Measurements from ENCODE around the gene HAUS3. TPM values are rescaled to one million over a fixed set of nuclear protein-coding genes. Genes with fewer than 3 reads are reported as not detected.

The HAUS3 gene, protein sequence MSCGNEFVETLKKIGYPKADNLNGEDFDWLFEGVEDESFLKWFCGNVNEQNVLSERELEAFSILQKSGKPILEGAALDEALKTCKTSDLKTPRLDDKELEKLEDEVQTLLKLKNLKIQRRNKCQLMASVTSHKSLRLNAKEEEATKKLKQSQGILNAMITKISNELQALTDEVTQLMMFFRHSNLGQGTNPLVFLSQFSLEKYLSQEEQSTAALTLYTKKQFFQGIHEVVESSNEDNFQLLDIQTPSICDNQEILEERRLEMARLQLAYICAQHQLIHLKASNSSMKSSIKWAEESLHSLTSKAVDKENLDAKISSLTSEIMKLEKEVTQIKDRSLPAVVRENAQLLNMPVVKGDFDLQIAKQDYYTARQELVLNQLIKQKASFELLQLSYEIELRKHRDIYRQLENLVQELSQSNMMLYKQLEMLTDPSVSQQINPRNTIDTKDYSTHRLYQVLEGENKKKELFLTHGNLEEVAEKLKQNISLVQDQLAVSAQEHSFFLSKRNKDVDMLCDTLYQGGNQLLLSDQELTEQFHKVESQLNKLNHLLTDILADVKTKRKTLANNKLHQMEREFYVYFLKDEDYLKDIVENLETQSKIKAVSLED
- total RNA-seq (10 to 100 TPM; 12.8 to 21.0 TPM), polyA plus RNA-seq (10 to 100 TPM in 1 of 2 donors, 1 to 10 TPM in 1; 5.6 to 11.5 TPM)
- long read RNA-seq, donor 1, full-length matches to known transcripts, result 1 of 1 reads
- long read RNA-seq, donor 1, partial matches to known transcripts, result 0 of 1 reads
- long read RNA-seq, donor 1, other reads (novel, unspliced or antisense), result 0 of 1 reads
- long read RNA-seq, donor 2, result 0 reads
- long read RNA-seq, donor 3, partial matches to known transcripts, result 0 of 1 reads
- long read RNA-seq, donor 3, other reads (novel, unspliced or antisense), result 0 of 1 reads
- long read RNA-seq, donor 4, result 0 reads
- long read RNA-seq, donor 5, partial matches to known transcripts, result 16 of 17 reads
- long read RNA-seq, donor 5, other reads (novel, unspliced or antisense), result 0 of 17 reads

DNA sequence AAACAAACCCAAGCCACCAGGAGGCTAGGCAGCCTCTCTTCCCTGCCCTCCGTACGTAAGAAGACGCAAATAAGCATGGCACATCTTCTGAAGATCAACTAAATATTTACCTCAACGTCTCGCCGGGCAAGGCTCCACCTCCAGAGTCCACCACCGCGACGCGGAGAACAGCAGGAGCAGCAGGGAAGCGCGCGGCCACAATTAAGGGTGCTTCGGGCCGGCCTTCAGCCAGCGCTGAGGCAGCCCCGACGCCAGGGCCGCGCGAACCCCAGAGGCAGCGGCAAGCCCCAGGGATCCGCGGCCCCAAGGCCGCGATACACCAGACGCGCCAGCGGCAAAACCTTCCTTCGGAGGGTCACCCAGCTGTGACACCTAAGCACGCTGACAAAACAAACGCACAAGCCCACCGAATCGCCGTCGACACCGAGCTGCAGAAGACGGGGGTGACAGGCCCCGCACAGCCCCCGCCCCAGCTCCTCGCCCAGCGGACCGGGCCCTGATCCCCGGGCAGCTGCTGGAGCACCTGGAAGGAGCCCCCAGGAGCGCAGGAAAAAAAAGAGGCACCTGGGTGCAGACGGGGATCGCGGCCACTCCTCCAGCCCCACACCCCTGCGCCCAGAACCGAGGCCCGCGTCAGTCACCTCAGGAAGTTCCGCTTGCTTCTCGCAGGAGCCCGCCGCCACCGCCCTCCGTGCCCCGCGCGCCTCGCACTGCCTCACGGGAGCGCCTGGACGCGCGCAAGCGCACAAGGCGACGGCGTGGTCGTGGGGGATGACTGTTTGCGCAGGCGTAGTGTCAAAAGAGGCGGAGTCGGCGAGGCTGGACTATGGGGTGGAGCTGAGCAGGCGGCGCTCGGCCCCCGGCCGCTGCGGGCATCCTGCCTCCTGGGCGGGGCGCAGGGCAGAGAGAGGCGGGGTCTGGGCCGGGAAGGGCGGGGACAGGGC, at the start of gene HAUS3, which contains the start of gene POLN:
TSS of gene HAUS3 (minus strand) at position 712 of the 944 bp plus-strand sequence. CDS start 1,175 bp downstream, outside the sequence.
TSS of gene POLN (minus strand) at position 712 of the 944 bp plus-strand sequence. CDS start 12,890 bp downstream, outside the sequence.
- no peaks in the 10 kb centered on the region for H3K9me3 ChIP-seq (ENCODE audit: control insufficient read depth in 4 of 4, insufficient read depth in 3 of 4, low read length in 3 of 4)
- H3K27me3 ChIP-seq (ENCODE audit: control insufficient read depth in 3 of 3, insufficient read depth in 3 of 3, low read length in 2 of 3), result no peaks in the 10 kb centered on the region
- ATAC-seq (ENCODE audit: insufficient read depth, low FRiP score), result peak; percentile 99
- peaks cover 5 to 37% (median 11%) of the 10 kb centered on the region in 5 donors for H3K4me1 ChIP-seq (ENCODE audit: control insufficient read depth in 5 of 5, insufficient read depth in 5 of 5, low read length in 5 of 5)
- H3K27ac ChIP-seq (ENCODE audit: low read depth in 1 of 2, low read length in 1 of 2), result peak within 1 kb of the TSS; percentile 17 to 84
- H3K9ac ChIP-seq (ENCODE audit: insufficient read depth in 1 of 2, low read length in 2 of 2), result peak within 1 kb of the TSS; percentile 47 to 90
- TF ChIP-seq, protein P1, sequence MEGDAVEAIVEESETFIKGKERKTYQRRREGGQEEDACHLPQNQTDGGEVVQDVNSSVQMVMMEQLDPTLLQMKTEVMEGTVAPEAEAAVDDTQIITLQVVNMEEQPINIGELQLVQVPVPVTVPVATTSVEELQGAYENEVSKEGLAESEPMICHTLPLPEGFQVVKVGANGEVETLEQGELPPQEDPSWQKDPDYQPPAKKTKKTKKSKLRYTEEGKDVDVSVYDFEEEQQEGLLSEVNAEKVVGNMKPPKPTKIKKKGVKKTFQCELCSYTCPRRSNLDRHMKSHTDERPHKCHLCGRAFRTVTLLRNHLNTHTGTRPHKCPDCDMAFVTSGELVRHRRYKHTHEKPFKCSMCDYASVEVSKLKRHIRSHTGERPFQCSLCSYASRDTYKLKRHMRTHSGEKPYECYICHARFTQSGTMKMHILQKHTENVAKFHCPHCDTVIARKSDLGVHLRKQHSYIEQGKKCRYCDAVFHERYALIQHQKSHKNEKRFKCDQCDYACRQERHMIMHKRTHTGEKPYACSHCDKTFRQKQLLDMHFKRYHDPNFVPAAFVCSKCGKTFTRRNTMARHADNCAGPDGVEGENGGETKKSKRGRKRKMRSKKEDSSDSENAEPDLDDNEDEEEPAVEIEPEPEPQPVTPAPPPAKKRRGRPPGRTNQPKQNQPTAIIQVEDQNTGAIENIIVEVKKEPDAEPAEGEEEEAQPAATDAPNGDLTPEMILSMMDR (IDR thresholded peaks at IDR 0.05; ENCODE audit: control extremely low read depth, extremely low read depth), result no peak
- H3K36me3 ChIP-seq (ENCODE audit: control insufficient read depth in 4 of 4, insufficient read depth in 4 of 4, low read length in 4 of 4), result peaks cover 0 to 6% (median 3%) of the 10 kb centered on the region in 4 donors
- 0 to 1% methylated on average over 82 to 88 of the region's 88 CpGs for WGBS, 2 donors
- H3K4me3 ChIP-seq, result peak within 1 kb of the TSS; percentile 83
- peak; percentile 98 to 99 (median 99) for DNase-seq

DNA sequence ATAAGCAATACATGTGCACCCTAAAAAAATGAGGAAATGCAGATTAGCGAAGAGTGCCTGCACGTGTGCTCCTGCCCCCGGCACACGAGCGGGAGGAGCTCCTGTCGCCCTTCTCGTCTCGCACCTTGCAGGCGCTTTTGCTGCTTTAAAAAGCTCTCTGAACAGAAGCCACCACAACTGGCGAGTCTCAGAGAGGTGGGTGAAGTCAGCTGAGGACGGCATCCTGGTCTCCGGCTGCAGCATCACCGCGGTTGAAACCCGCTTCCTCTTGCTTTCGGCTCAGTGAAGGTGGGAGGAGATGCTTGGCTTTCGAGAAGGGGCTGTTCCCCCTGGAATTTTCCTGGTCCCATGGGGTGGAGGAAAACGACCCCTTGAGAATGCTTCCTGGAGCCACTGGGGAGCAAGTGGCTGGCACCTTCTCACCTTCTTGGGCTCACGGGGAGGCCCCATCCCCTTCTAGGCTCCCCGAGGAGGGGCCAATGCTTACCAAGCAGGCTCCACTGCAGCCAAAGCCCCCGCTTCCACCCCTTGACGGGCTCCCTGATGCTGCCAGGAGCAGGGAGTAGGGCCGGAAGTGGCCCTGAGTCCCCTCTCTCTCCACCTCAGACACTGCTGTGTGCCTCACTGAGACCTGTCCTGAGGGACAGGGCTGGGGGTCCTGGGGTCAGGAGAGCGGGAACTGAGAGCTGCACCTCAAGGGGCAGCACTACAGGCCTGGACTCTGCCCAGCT, 49.2 kb upstream of the HAUS3 start:
- no peaks in the 10 kb centered on the region for H3K27me3 ChIP-seq (ENCODE audit: control insufficient read depth in 3 of 3, insufficient read depth in 3 of 3, low read length in 2 of 3)
- TF ChIP-seq, protein P1 (IDR thresholded peaks at IDR 0.05; ENCODE audit: control extremely low read depth, extremely low read depth), result no peak
- H3K36me3 ChIP-seq (ENCODE audit: control insufficient read depth in 4 of 4, insufficient read depth in 4 of 4, low read length in 4 of 4), result peaks cover 0 to 2% (median 0%) of the 10 kb centered on the region in 4 donors
- ATAC-seq (ENCODE audit: insufficient read depth, low FRiP score) (no peak), DNase-seq (peak in 1 of 3 donors; percentile 9)
- H3K4me1 ChIP-seq (ENCODE audit: control insufficient read depth in 5 of 5, insufficient read depth in 5 of 5, low read length in 5 of 5), result no peaks in the 10 kb centered on the region
- no peak overlapping the region for H3K4me3 ChIP-seq
- H3K9me3 ChIP-seq (ENCODE audit: control insufficient read depth in 4 of 4, insufficient read depth in 3 of 4, low read length in 3 of 4), result no peaks in the 10 kb centered on the region
- 42 to 57% methylated on average over 24 of the region's 24 CpGs for WGBS, 2 donors
- no peak overlapping the region for H3K9ac ChIP-seq (ENCODE audit: insufficient read depth in 1 of 2, low read length in 2 of 2)
- no peak overlapping the region for H3K27ac ChIP-seq (ENCODE audit: low read depth in 1 of 2, low read length in 1 of 2)

GRCh38 chr4:2290488-2290887, 48.6 kb upstream of the HAUS3 start:
- Histone ChIP-seq H3K9ac (ENCODE audit: insufficient read depth in 1 of 2, low read length in 2 of 2) (no peak overlapping the region), H3K27ac (ENCODE audit: low read depth in 1 of 2, low read length in 1 of 2) (no peak overlapping the region), H3K36me3 (ENCODE audit: control insufficient read depth in 4 of 4, insufficient read depth in 4 of 4, low read length in 4 of 4) (peaks cover 0 to 2% (median 0%) of the 10 kb centered on the region in 4 donors), H3K4me1 (ENCODE audit: control insufficient read depth in 5 of 5, insufficient read depth in 5 of 5, low read length in 5 of 5) (no peaks in the 10 kb centered on the region), H3K4me3 (no peak overlapping the region), H3K9me3 (ENCODE audit: control insufficient read depth in 4 of 4, insufficient read depth in 3 of 4, low read length in 3 of 4) (no peaks in the 10 kb centered on the region), H3K27me3 (ENCODE audit: control insufficient read depth in 3 of 3, insufficient read depth in 3 of 3, low read length in 2 of 3) (no peaks in the 10 kb centered on the region)
- DNase-seq (no peak), ATAC-seq (ENCODE audit: insufficient read depth, low FRiP score) (no peak)
- 89 to 90% methylated on average over 9 of the region's 9 CpGs for WGBS, 2 donors
- TF ChIP-seq, protein P1 (IDR thresholded peaks at IDR 0.05; ENCODE audit: control extremely low read depth, extremely low read depth), result no peak
